Measurements from ENCODE around the gene RAD23A. TPM values are rescaled to one million over a fixed set of nuclear protein-coding genes. Genes with fewer than 3 reads are reported as not detected.

The RAD23A gene
- 58.9 TPM for polyA plus RNA-seq (2013)

- Histone ChIP-seq H3K9me3 (ENCODE audit: control extremely low read depth in 1 of 5, control insufficient read depth in 4 of 5, insufficient read depth in 2 of 5, low read depth in 1 of 5, low read length in 4 of 5) (no peaks in the 10 kb centered on the region), H3K27ac (ENCODE audit: insufficient read depth in 1 of 2, low read depth in 1 of 2, low read length in 2 of 2, poor library complexity in 1 of 2, severe bottlenecking in 2 of 2) (peak within 1 kb of the TSS; percentile 86 to 92), H3K4me1 (ENCODE audit: control extremely low read depth in 1 of 4, control insufficient read depth in 4 of 4, insufficient read depth in 4 of 4, low read length in 3 of 4) (peaks cover 0 to 49% (median 37%) of the 10 kb centered on the region in 4 experiments), H3K27me3 (replicated peaks in 2 of 5; ENCODE audit: control insufficient read depth in 4 of 5, insufficient read depth in 5 of 5, low read length in 4 of 5) (no peaks in the 10 kb centered on the region), H3K4me3 (ENCODE audit: control insufficient read depth in 1 of 7, extremely low read depth in 1 of 7, insufficient read depth in 4 of 7, low read depth in 2 of 7, low read length in 6 of 7) (peak within 1 kb of the TSS; percentile 40 to 97 (median 87)), H3K36me3 (ENCODE audit: control insufficient read depth in 4 of 4, insufficient read depth in 4 of 4, low read length in 3 of 4) (peaks cover 14 to 72% (median 54%) of the 10 kb centered on the region in 4 experiments)
- DNase-seq: peak; percentile 98 to 99 (median 98)
- ChIA-PET POLR2A (interaction anchor here (1.0 to 3.7 kb wide), 5 partner anchors 8 to 61 kb away, joined by 5 to 11 read pairs (median 7); partner anchors contain the start of gene CALR), CTCF (no interaction called here)
- 0% methylated on average over 40 of the region's 62 CpGs for WGBS (ENCODE audit: insufficient coverage)
These were observed at the start of gene RAD23A for GRCh38 chr19:12945479-12946091. TSS of gene RAD23A (plus strand) at chr19:12945862. CDS start at chr19:12945949, 87 bp downstream.

GRCh38 chr19:12896460-12896859 is 49.2 kb upstream of the RAD23A start:
- no peak overlapping the region for H3K4me3 ChIP-seq (ENCODE audit: control insufficient read depth in 1 of 7, extremely low read depth in 1 of 7, insufficient read depth in 4 of 7, low read depth in 2 of 7, low read length in 6 of 7)
- H3K9me3 ChIP-seq (ENCODE audit: control extremely low read depth in 1 of 5, control insufficient read depth in 4 of 5, insufficient read depth in 2 of 5, low read depth in 1 of 5, low read length in 4 of 5): no peaks in the 10 kb centered on the region
- H3K4me1 ChIP-seq (ENCODE audit: control extremely low read depth in 1 of 4, control insufficient read depth in 4 of 4, insufficient read depth in 4 of 4, low read length in 3 of 4): peaks cover 4 to 8% (median 7%) of the 10 kb centered on the region in 4 experiments
- ChIA-PET POLR2A (interaction anchor here (0.5 kb wide), 1 partner anchor 48 kb away, joined by 4 read pairs; no protein-coding TSS in a partner anchor), CTCF (interaction anchor here (1.1 to 1.5 kb wide), 2 partner anchors 9 to 11 kb away, joined by 3 to 9 read pairs; partner anchors contain the start of gene KLF1)
- 96% methylated on average over 17 of the region's 17 CpGs for WGBS (ENCODE audit: insufficient coverage)
- H3K36me3 ChIP-seq (ENCODE audit: control insufficient read depth in 4 of 4, insufficient read depth in 4 of 4, low read length in 3 of 4): peaks cover 3 to 60% (median 52%) of the 10 kb centered on the region in 4 experiments
- DNase-seq: no peak
- no peaks in the 10 kb centered on the region for H3K27me3 ChIP-seq (replicated peaks in 2 of 5; ENCODE audit: control insufficient read depth in 4 of 5, insufficient read depth in 5 of 5, low read length in 4 of 5)
- no peak overlapping the region for H3K27ac ChIP-seq (ENCODE audit: insufficient read depth in 1 of 2, low read depth in 1 of 2, low read length in 2 of 2, poor library complexity in 1 of 2, severe bottlenecking in 2 of 2)

- DNase-seq: no peak
- no peaks in the 10 kb centered on the region for H3K4me1 ChIP-seq (ENCODE audit: control extremely low read depth in 1 of 4, control insufficient read depth in 4 of 4, insufficient read depth in 4 of 4, low read length in 3 of 4)
- ChIA-PET CTCF (interaction anchor here (1.3 to 2.8 kb wide), 2 partner anchors 8 to 13 kb away, joined by 3 to 12 read pairs; no protein-coding TSS in a partner anchor), POLR2A (no interaction called here)
- H3K9me3 ChIP-seq (ENCODE audit: control extremely low read depth in 1 of 5, control insufficient read depth in 4 of 5, insufficient read depth in 2 of 5, low read depth in 1 of 5, low read length in 4 of 5): no peaks in the 10 kb centered on the region
- H3K27me3 ChIP-seq (replicated peaks in 2 of 5; ENCODE audit: control insufficient read depth in 4 of 5, insufficient read depth in 5 of 5, low read length in 4 of 5): no peaks in the 10 kb centered on the region
- H3K36me3 ChIP-seq (ENCODE audit: control insufficient read depth in 4 of 4, insufficient read depth in 4 of 4, low read length in 3 of 4): peaks cover 8 to 41% (median 38%) of the 10 kb centered on the region in 4 experiments
- H3K4me3 ChIP-seq (ENCODE audit: control insufficient read depth in 1 of 7, extremely low read depth in 1 of 7, insufficient read depth in 4 of 7, low read depth in 2 of 7, low read length in 6 of 7): no peak overlapping the region
- 97% methylated on average over 10 of the region's 10 CpGs for WGBS (ENCODE audit: insufficient coverage)
- no peak overlapping the region for H3K27ac ChIP-seq (ENCODE audit: insufficient read depth in 1 of 2, low read depth in 1 of 2, low read length in 2 of 2, poor library complexity in 1 of 2, severe bottlenecking in 2 of 2)
These were observed 45.7 kb upstream of the RAD23A start for GRCh38 chr19:12899891-12900518.

GRCh38 chr19:12907166-12907565 is 38.5 kb upstream of the RAD23A start:
- Histone ChIP-seq H3K9me3 (ENCODE audit: control extremely low read depth in 1 of 5, control insufficient read depth in 4 of 5, insufficient read depth in 2 of 5, low read depth in 1 of 5, low read length in 4 of 5) (no peaks in the 10 kb centered on the region), H3K4me3 (ENCODE audit: control insufficient read depth in 1 of 7, extremely low read depth in 1 of 7, insufficient read depth in 4 of 7, low read depth in 2 of 7, low read length in 6 of 7) (no peak overlapping the region), H3K27me3 (replicated peaks in 2 of 5; ENCODE audit: control insufficient read depth in 4 of 5, insufficient read depth in 5 of 5, low read length in 4 of 5) (no peaks in the 10 kb centered on the region), H3K36me3 (ENCODE audit: control insufficient read depth in 4 of 4, insufficient read depth in 4 of 4, low read length in 3 of 4) (peaks cover 0 to 4% (median under 1%) of the 10 kb centered on the region in 4 experiments), H3K27ac (ENCODE audit: insufficient read depth in 1 of 2, low read depth in 1 of 2, low read length in 2 of 2, poor library complexity in 1 of 2, severe bottlenecking in 2 of 2) (no peak overlapping the region), H3K4me1 (ENCODE audit: control extremely low read depth in 1 of 4, control insufficient read depth in 4 of 4, insufficient read depth in 4 of 4, low read length in 3 of 4) (peaks cover 0 to 3% (median 2%) of the 10 kb centered on the region in 4 experiments)
- CTCF ChIA-PET: interaction anchor here (1.1 to 2.7 kb wide), 6 partner anchors 16 to 71 kb away, joined by 3 to 9 read pairs (median 4); partner anchors contain the start of genes FARSA and GCDH
- WGBS (ENCODE audit: insufficient coverage): 94% methylated on average over 9 of the region's 9 CpGs
- POLR2A ChIA-PET: no interaction called here
- DNase-seq: no peak

- WGBS (ENCODE audit: insufficient coverage): 68% methylated on average over 4 of the region's 4 CpGs
- ChIA-PET POLR2A (interaction anchor here (0.6 to 2.1 kb wide), 2 partner anchors 25 to 27 kb away, joined by 11 to 15 read pairs; partner anchors contain the start of gene CALR), CTCF (interaction anchor here (0.9 to 3.0 kb wide), 5 partner anchors 8 to 66 kb away, joined by 3 to 12 read pairs (median 6); partner anchors contain the start of genes GCDH and KLF1)
- DNase-seq: no peak
- H3K27me3 ChIP-seq (replicated peaks in 2 of 5; ENCODE audit: control insufficient read depth in 4 of 5, insufficient read depth in 5 of 5, low read length in 4 of 5): no peaks in the 10 kb centered on the region
- H3K4me1 ChIP-seq (ENCODE audit: control extremely low read depth in 1 of 4, control insufficient read depth in 4 of 4, insufficient read depth in 4 of 4, low read length in 3 of 4): peaks cover 5 to 40% (median 31%) of the 10 kb centered on the region in 4 experiments
- no peaks in the 10 kb centered on the region for H3K36me3 ChIP-seq (ENCODE audit: control insufficient read depth in 4 of 4, insufficient read depth in 4 of 4, low read length in 3 of 4)
- peak overlapping the region; percentile 51 to 78 for H3K27ac ChIP-seq (ENCODE audit: insufficient read depth in 1 of 2, low read depth in 1 of 2, low read length in 2 of 2, poor library complexity in 1 of 2, severe bottlenecking in 2 of 2)
- peak overlapping the region in 2 of 7 experiments; percentile 46 to 47 for H3K4me3 ChIP-seq (ENCODE audit: control insufficient read depth in 1 of 7, extremely low read depth in 1 of 7, insufficient read depth in 4 of 7, low read depth in 2 of 7, low read length in 6 of 7)
- H3K9me3 ChIP-seq (ENCODE audit: control extremely low read depth in 1 of 5, control insufficient read depth in 4 of 5, insufficient read depth in 2 of 5, low read depth in 1 of 5, low read length in 4 of 5): no peaks in the 10 kb centered on the region
These were observed 33.1 kb upstream of the RAD23A start for GRCh38 chr19:12912571-12912970.

GRCh38 chr19:12913011-12913561 is 32.6 kb upstream of the RAD23A start:
- H3K36me3 ChIP-seq (ENCODE audit: control insufficient read depth in 4 of 4, insufficient read depth in 4 of 4, low read length in 3 of 4): no peaks in the 10 kb centered on the region
- WGBS (ENCODE audit: insufficient coverage): 20% methylated on average over 12 of the region's 22 CpGs
- POLR2A ChIA-PET: interaction anchor here (0.6 to 2.1 kb wide), 5 partner anchors 22 to 1145 kb away, joined by 3 to 15 read pairs (median 11); partner anchors contain the start of genes CALR and GCDH
- peak; percentile 12 to 46 (median 44) for DNase-seq
- no peaks in the 10 kb centered on the region for H3K9me3 ChIP-seq (ENCODE audit: control extremely low read depth in 1 of 5, control insufficient read depth in 4 of 5, insufficient read depth in 2 of 5, low read depth in 1 of 5, low read length in 4 of 5)
- no peaks in the 10 kb centered on the region for H3K27me3 ChIP-seq (replicated peaks in 2 of 5; ENCODE audit: control insufficient read depth in 4 of 5, insufficient read depth in 5 of 5, low read length in 4 of 5)
- peaks cover 5 to 40% (median 31%) of the 10 kb centered on the region in 4 experiments for H3K4me1 ChIP-seq (ENCODE audit: control extremely low read depth in 1 of 4, control insufficient read depth in 4 of 4, insufficient read depth in 4 of 4, low read length in 3 of 4)
- H3K27ac ChIP-seq (ENCODE audit: insufficient read depth in 1 of 2, low read depth in 1 of 2, low read length in 2 of 2, poor library complexity in 1 of 2, severe bottlenecking in 2 of 2): peak overlapping the region; percentile 51 to 78
- peak overlapping the region in 2 of 7 experiments; percentile 46 to 47 for H3K4me3 ChIP-seq (ENCODE audit: control insufficient read depth in 1 of 7, extremely low read depth in 1 of 7, insufficient read depth in 4 of 7, low read depth in 2 of 7, low read length in 6 of 7)
- CTCF ChIA-PET: interaction anchor here (0.7 to 3.0 kb wide), 11 partner anchors 9 to 1329 kb away, joined by 3 to 12 read pairs (median 4); partner anchors contain the start of genes GCDH and KLF1
